OCI-LY1 (cell line): ENCODE data around the gene SMC3.

Source experiments
- H2AFZ ChIP-seq: fragments of 200-600 bp; sonication (generic), shearing (Covaris generic); 2 replicates; pipeline ENCODE4 v1.6.0; 2014; ENCODE audit warnings: antibody characterized with exemption, mild to moderate bottlenecking, low read length
- H3F3A ChIP-seq: fragments of 200-600 bp; sonication (generic), shearing (Covaris generic); 2 replicates; pipeline ENCODE4 v1.6.0; 2014; ENCODE audit warnings: mild to moderate bottlenecking, antibody characterized with exemption, low read length, moderate library complexity; ENCODE audit not compliant: insufficient read depth
- H3K27ac ChIP-seq: fragments of 200-600 bp; sonication (generic); 2 replicates; pipeline ENCODE4 v1.5.1; 2014; ENCODE audit warnings: low read length, mixed run types, mild to moderate bottlenecking, low read depth; ENCODE audit not compliant: poor library complexity, severe bottlenecking
- H3K27me3 ChIP-seq: fragments of 200-600 bp; sonication (generic); 2 replicates; pipeline ENCODE4 v1.6.0; 2014; ENCODE audit warnings: antibody characterized with exemption, mild to moderate bottlenecking, low read length, moderate library complexity; ENCODE audit not compliant: insufficient read depth
- H3K36me3 ChIP-seq: fragments of 200-600 bp; sonication (generic); 2 replicates; pipeline ENCODE4 v1.6.1; 2014; ENCODE audit warnings: mild to moderate bottlenecking, antibody characterized with exemption, low read length, moderate library complexity, mixed read lengths; ENCODE audit not compliant: insufficient read depth
- H3K4me1 ChIP-seq: fragments of 200-600 bp; sonication (generic); 2 replicates; pipeline ENCODE4 v1.5.1; 2014; ENCODE audit warnings: mild to moderate bottlenecking, low read length, moderate library complexity; ENCODE audit not compliant: insufficient read depth, severe bottlenecking
- H3K4me2 ChIP-seq: fragments of 200-600 bp; sonication (generic), shearing (Covaris generic); 2 replicates; pipeline ENCODE4 v1.6.1; 2014; ENCODE audit warnings: low read length
- H3K4me3 ChIP-seq: fragments of 200-600 bp; sonication (generic); 2 replicates; pipeline ENCODE4 v1.5.1; 2014; ENCODE audit warnings: low read length, low read depth, mild to moderate bottlenecking, mixed read lengths; ENCODE audit not compliant: poor library complexity, severe bottlenecking
- H3K79me2 ChIP-seq: fragments of 200-600 bp; shearing (Covaris generic); 2 replicates; pipeline ENCODE4 v1.6.1; 2016; ENCODE audit warnings: mixed run types, low read length, mixed read lengths; ENCODE audit not compliant: insufficient read depth
- H3K9ac ChIP-seq: fragments of 200-600 bp; sonication (generic), shearing (Covaris generic); 2 replicates; pipeline ENCODE4 v1.6.1; 2014; ENCODE audit warnings: mild to moderate bottlenecking, low read length, mixed read lengths
- H3K9me2 ChIP-seq: fragments of 200-600 bp; sonication (generic), shearing (Covaris generic); 2 replicates; pipeline ENCODE4 v1.6.1; 2014; ENCODE audit warnings: low read depth, mild to moderate bottlenecking, low read length, mixed read lengths
- H3K9me3 ChIP-seq: fragments of 200-600 bp; shearing (Covaris generic); 2 replicates; pipeline ENCODE4 v1.6.1; 2014; ENCODE audit warnings: low read length, mixed read lengths
- H4K20me1 ChIP-seq: fragments of 200-600 bp; sonication (generic), shearing (Covaris generic); 2 replicates; pipeline ENCODE4 v1.6.0; 2016; ENCODE audit warnings: mild to moderate bottlenecking, low read length; ENCODE audit not compliant: insufficient read depth
- EZH2 ChIP-seq: fragments of 200-600 bp; sonication (generic), shearing (Covaris generic); IDR thresholded peaks from 2 replicates; pipeline ENCODE4 v1.8.0; 2017; ENCODE audit warnings: borderline replicate concordance, mixed run types, mild to moderate bottlenecking, antibody characterized with exemption, low read length, moderate library complexity, mixed read lengths
- TF ChIP-seq, protein P1 (sequence below): fragments of 200-600 bp; sonication (generic), shearing (Covaris generic); IDR thresholded peaks from 2 replicates; pipeline ENCODE4 v1.5.1; 2017; ENCODE audit warnings: mild to moderate bottlenecking, antibody characterized with exemption, low read length, moderate library complexity, mixed read lengths

The SMC3 gene

DNA sequence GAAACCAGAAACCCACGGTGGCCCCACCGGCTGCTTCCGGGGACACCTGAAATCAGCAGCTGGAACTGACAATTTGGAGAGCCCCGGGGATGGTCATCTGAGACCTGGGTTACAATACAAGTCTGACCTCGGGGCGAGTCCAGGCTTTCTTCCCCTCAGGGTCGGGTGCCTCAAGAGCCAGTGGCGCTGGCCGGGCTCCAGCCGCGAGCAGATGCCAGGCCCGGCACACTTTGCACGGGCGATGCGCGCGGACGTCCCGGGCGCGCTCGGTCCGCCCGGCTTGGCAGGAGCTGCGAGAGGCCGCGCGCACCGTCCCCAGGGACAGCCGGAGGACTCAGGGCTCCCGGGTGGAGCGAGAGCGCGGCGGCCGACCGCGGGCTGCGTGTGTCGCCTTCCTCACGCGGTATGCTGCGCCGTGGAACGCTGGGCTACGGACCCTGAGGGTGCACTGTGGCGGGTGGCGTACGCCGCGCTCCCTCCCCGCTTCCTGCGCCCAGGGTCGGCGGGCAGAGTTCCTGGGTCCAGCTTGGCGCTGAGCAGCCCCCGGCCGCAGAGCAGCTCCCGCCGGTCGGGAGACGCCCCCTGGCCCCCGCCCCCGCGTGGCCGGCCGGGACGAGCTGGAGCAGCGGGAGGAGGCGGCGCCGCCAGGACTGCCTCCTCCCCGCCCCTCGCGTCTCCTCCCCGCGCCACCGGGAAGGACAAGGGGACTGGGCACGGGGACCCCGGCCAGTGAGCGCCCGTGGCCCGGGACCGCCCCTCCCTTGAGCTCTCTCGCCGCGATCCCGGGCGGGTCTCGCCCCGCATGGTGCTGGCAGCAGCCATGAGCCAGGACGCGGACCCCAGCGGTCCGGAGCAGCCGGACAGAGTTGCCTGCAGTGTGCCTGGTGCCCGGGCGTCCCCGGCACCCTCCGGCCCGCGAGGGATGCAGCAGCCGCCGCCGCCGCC is 76.4 kb downstream of the SMC3 start, which contains the start of gene RBM20:
Gene RBM20, plus strand, starts transcription at position 684 of the 945 bp plus-strand sequence. Its CDS starts 119 bp downstream, at position 803.
- H3K27ac ChIP-seq, result peak within 1 kb of the TSS; percentile 67
- no peaks in the 10 kb centered on the region for H3K9me2 ChIP-seq
- no peak within 1 kb of the TSS for H2AFZ ChIP-seq
- no peaks in the 10 kb centered on the region for H3F3A ChIP-seq
- peaks cover 64% of the 10 kb centered on the region for H3K4me1 ChIP-seq
- peak within 1 kb of the TSS; percentile 59 for H3K9ac ChIP-seq
- H3K4me3 ChIP-seq, result peak within 1 kb of the TSS; percentile 65
- no peaks in the 10 kb centered on the region for H3K36me3 ChIP-seq
- peak within 1 kb of the TSS; percentile 57 for H3K4me2 ChIP-seq
- H4K20me1 ChIP-seq, result no peaks in the 10 kb centered on the region
- TF ChIP-seq, protein P1, sequence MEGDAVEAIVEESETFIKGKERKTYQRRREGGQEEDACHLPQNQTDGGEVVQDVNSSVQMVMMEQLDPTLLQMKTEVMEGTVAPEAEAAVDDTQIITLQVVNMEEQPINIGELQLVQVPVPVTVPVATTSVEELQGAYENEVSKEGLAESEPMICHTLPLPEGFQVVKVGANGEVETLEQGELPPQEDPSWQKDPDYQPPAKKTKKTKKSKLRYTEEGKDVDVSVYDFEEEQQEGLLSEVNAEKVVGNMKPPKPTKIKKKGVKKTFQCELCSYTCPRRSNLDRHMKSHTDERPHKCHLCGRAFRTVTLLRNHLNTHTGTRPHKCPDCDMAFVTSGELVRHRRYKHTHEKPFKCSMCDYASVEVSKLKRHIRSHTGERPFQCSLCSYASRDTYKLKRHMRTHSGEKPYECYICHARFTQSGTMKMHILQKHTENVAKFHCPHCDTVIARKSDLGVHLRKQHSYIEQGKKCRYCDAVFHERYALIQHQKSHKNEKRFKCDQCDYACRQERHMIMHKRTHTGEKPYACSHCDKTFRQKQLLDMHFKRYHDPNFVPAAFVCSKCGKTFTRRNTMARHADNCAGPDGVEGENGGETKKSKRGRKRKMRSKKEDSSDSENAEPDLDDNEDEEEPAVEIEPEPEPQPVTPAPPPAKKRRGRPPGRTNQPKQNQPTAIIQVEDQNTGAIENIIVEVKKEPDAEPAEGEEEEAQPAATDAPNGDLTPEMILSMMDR, result no peak
- no peak for TF ChIP-seq EZH2
- H3K79me2 ChIP-seq, result 0 out of 2 replicates have a peak, but pooled peaks cover 3% of the 10 kb centered on the region
- no peaks in the 10 kb centered on the region for H3K9me3 ChIP-seq
- no peaks in the 10 kb centered on the region for H3K27me3 ChIP-seq

DNA sequence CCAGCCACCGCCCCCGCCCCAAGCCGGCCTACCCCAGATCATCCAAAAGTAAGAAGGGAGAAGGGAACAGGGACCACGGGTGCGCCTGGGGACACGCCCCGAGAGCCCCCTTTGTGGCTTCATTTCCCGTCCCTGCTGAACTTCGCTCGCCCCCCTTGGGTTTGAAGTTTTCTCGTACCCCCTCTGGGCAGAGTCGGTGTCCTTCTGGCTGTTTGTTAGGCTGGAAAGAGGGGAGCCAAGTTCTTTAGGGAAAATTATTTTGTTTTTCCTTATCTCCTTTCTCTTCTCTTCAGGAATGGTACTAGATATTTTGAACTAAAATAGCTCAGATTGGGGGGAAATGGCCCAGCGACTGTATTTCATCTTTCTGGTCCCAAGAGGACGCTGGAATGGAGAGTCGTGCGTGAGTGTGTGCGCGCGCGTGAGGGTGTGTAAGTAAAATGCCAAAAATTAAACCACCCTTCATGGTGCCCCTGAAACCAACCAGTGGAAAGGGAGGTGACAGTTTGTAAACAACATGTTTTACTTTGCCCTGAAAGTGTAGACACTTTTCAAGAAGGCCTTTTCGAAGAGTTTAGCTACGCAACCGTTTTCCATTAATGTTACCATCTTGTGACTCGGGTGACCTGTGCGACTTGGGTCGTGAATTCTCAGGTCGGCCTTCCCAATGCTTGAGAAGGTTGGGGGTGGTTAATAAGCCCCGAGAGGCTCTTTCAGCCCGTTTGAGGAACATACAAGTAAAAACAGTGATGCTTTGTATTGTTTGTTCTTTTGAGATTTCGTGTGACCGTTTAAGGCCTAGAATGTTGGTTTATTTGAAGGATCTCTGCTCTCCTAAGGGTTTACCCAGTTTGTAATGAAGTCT is 77.3 kb downstream of the SMC3 start:
- peak overlapping the region; percentile 67 for H3K27ac ChIP-seq
- H3K9me3 ChIP-seq, result no peaks in the 10 kb centered on the region
- TF ChIP-seq, protein P1, result no peak
- TF ChIP-seq EZH2, result no peak
- H3K4me2 ChIP-seq, result peak overlapping the region; percentile 57
- H4K20me1 ChIP-seq, result no peaks in the 10 kb centered on the region
- no peaks in the 10 kb centered on the region for H3K9me2 ChIP-seq
- H3K4me1 ChIP-seq, result peaks cover 73% of the 10 kb centered on the region
- peak overlapping the region; percentile 65 for H3K4me3 ChIP-seq
- 0 out of 2 replicates have a peak, but pooled peaks cover 3% of the 10 kb centered on the region for H3K79me2 ChIP-seq
- no peaks in the 10 kb centered on the region for H3K27me3 ChIP-seq
- H3F3A ChIP-seq, result no peaks in the 10 kb centered on the region
- H3K9ac ChIP-seq, result peak overlapping the region; percentile 59
- no peak overlapping the region for H2AFZ ChIP-seq
- H3K36me3 ChIP-seq, result no peaks in the 10 kb centered on the region

- H3K4me2 ChIP-seq, result no peak overlapping the region; the same call in 1 of the 2 replicates
Measured at GRCh38 chr10:110646417-110647135, 79.1 kb downstream of the SMC3 start.

More at GRCh38 chr10:110646417-110647135, 79.1 kb downstream of the SMC3 start:
- no peak overlapping the region for H3K4me3 ChIP-seq
- H3K9ac ChIP-seq, result no peak overlapping the region
- no peaks in the 10 kb centered on the region for H3K9me2 ChIP-seq
- peaks cover 76% of the 10 kb centered on the region for H3K4me1 ChIP-seq
- H2AFZ ChIP-seq, result no peak overlapping the region
- TF ChIP-seq EZH2, result no peak
- TF ChIP-seq, protein P1, result no peak
- 0 out of 2 replicates have a peak, but pooled peaks cover 3% of the 10 kb centered on the region for H3K79me2 ChIP-seq
- no peaks in the 10 kb centered on the region for H3K36me3 ChIP-seq
- no peak overlapping the region for H3K27ac ChIP-seq
- H3K27me3 ChIP-seq, result no peaks in the 10 kb centered on the region
- H3K9me3 ChIP-seq, result no peaks in the 10 kb centered on the region
- H3F3A ChIP-seq, result peaks cover 7% of the 10 kb centered on the region; the same call in 1 of the 2 replicates
- H4K20me1 ChIP-seq, result no peaks in the 10 kb centered on the region
